ENCODE data around the gene DHRS7C.

DNA sequence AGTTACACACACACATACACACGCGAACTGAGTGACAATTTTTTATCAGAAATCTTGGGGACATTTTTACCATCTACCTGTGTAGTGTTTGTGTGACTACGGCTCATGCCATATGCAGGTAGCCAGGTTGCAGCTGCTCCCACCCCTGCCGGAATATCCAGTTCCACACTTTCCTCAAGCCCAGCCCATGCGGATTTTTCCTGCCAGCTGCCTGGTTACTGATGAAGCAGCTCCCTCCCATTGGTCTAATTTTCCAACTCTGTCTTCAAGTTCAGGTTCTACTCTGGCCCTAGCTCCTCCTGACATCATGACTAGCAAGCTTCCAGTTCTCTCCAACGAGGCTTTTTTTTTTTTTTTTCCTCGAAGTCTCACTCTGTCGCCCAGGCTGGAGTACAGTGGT is 25.7 kb upstream of the DHRS7C start:
- TF ChIP-seq, protein P1, sequence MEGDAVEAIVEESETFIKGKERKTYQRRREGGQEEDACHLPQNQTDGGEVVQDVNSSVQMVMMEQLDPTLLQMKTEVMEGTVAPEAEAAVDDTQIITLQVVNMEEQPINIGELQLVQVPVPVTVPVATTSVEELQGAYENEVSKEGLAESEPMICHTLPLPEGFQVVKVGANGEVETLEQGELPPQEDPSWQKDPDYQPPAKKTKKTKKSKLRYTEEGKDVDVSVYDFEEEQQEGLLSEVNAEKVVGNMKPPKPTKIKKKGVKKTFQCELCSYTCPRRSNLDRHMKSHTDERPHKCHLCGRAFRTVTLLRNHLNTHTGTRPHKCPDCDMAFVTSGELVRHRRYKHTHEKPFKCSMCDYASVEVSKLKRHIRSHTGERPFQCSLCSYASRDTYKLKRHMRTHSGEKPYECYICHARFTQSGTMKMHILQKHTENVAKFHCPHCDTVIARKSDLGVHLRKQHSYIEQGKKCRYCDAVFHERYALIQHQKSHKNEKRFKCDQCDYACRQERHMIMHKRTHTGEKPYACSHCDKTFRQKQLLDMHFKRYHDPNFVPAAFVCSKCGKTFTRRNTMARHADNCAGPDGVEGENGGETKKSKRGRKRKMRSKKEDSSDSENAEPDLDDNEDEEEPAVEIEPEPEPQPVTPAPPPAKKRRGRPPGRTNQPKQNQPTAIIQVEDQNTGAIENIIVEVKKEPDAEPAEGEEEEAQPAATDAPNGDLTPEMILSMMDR (IDR thresholded peaks at IDR 0.05; ENCODE audit: insufficient read depth, low read length, poor library complexity, severe bottlenecking): no peak
- TF ChIP-seq EZH2phosphoT487 (conservative IDR thresholded peaks at IDR 0.05; ENCODE audit: low read length): no peak

Measured in SU-DHL-6 (cell line).